ENCODE data around the gene CSN2. TPM values are rescaled to one million over a fixed set of nuclear protein-coding genes. Genes with fewer than 3 reads are reported as not detected.

CSN2 gene
- total RNA-seq, 1 donor from 2014 or later, result not detected

GRCh38 chr4:69977582-69977981, 12.1 kb upstream of the CSN2 start:
- DNase-seq (ENCODE audit: low spot score, unreplicated experiment), result no peak
- Mint-ChIP-seq H3K36me3 (ENCODE audit: insufficient read depth) (no peaks in the 10 kb centered on the region), H3K9me3 (ENCODE audit: low read depth) (no peaks in the 10 kb centered on the region), H3K27ac (no peak overlapping the region), H3K27me3 (no peaks in the 10 kb centered on the region), H3K4me3 (ENCODE audit: low read depth) (no peak overlapping the region), H3K4me1 (ENCODE audit: low read depth) (no peaks in the 10 kb centered on the region)
- TF ChIP-seq, protein P1, sequence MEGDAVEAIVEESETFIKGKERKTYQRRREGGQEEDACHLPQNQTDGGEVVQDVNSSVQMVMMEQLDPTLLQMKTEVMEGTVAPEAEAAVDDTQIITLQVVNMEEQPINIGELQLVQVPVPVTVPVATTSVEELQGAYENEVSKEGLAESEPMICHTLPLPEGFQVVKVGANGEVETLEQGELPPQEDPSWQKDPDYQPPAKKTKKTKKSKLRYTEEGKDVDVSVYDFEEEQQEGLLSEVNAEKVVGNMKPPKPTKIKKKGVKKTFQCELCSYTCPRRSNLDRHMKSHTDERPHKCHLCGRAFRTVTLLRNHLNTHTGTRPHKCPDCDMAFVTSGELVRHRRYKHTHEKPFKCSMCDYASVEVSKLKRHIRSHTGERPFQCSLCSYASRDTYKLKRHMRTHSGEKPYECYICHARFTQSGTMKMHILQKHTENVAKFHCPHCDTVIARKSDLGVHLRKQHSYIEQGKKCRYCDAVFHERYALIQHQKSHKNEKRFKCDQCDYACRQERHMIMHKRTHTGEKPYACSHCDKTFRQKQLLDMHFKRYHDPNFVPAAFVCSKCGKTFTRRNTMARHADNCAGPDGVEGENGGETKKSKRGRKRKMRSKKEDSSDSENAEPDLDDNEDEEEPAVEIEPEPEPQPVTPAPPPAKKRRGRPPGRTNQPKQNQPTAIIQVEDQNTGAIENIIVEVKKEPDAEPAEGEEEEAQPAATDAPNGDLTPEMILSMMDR (IDR thresholded peaks at IDR 0.05; ENCODE audit: unreplicated experiment), result no peak

- TF ChIP-seq, protein P1 (IDR thresholded peaks at IDR 0.05; ENCODE audit: unreplicated experiment), result no peak
- Mint-ChIP-seq H3K4me3 (ENCODE audit: low read depth) (no peak overlapping the region), H3K27ac (no peak overlapping the region), H3K27me3 (no peaks in the 10 kb centered on the region), H3K36me3 (ENCODE audit: insufficient read depth) (no peaks in the 10 kb centered on the region), H3K9me3 (ENCODE audit: low read depth) (no peaks in the 10 kb centered on the region), H3K4me1 (ENCODE audit: low read depth) (no peaks in the 10 kb centered on the region)
- DNase-seq (ENCODE audit: low spot score, unreplicated experiment), result no peak
These were observed 9.1 kb upstream of the CSN2 start for GRCh38 chr4:69974631-69975030.

DNA sequence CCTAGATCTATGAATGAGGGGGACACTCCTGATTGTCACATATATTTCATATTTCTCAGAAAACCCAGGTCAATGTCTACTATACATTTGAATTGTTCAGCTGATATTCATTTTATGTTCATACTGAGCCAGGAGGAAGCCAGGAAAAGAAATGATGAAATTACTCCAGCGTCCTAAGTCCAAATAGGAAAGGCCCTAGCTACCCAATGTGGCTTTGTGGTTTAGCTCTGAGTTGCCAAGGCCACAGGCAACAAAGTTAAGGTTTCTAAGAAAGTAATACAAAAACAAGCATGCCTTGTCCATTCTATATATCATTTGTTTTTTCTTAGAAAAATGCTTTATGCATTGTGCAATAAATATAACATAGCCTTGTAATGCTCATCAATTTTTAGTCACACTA, 4.5 kb upstream of the CSN2 start:
- no peak overlapping the region for H3K4me3 Mint-ChIP-seq (ENCODE audit: low read depth)
- no peak overlapping the region for H3K27ac Mint-ChIP-seq
- H3K9me3 Mint-ChIP-seq (ENCODE audit: low read depth), result no peaks in the 10 kb centered on the region
- H3K27me3 Mint-ChIP-seq, result no peaks in the 10 kb centered on the region
- no peaks in the 10 kb centered on the region for H3K36me3 Mint-ChIP-seq (ENCODE audit: insufficient read depth)
- TF ChIP-seq, protein P1 (IDR thresholded peaks at IDR 0.05; ENCODE audit: unreplicated experiment), result no peak
- no peak for DNase-seq (ENCODE audit: low spot score, unreplicated experiment)
- H3K4me1 Mint-ChIP-seq (ENCODE audit: low read depth), result no peaks in the 10 kb centered on the region

DNA sequence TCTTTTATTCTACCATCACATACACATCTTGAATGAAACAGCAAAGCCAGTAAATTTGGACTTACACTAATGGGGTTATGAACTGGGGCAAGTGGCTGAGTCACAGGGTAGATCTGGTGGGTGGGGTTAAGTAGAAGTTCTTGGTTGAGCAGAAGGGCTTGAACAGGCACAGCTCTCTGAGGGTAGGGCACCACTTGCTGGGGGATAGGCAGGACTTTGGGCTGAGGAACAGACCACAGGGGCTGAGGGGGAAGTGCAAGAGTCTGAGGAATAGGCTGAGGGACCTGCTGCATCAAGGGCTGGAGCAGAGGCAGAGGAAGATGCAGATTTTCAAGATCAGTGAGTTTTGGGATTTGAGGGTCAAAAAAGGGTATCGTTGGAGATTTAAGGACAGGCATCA, 8.3 kb downstream of the CSN2 start:
- Mint-ChIP-seq H3K27me3 (no peaks in the 10 kb centered on the region), H3K27ac (no peak overlapping the region), H3K4me1 (ENCODE audit: low read depth) (no peaks in the 10 kb centered on the region), H3K4me3 (ENCODE audit: low read depth) (no peak overlapping the region), H3K9me3 (ENCODE audit: low read depth) (no peaks in the 10 kb centered on the region), H3K36me3 (ENCODE audit: insufficient read depth) (no peaks in the 10 kb centered on the region)
- TF ChIP-seq, protein P1 (IDR thresholded peaks at IDR 0.05; ENCODE audit: unreplicated experiment), result no peak
- no peak for DNase-seq (ENCODE audit: low spot score, unreplicated experiment)

GRCh38 chr4:69951602-69952001, 13.9 kb downstream of the CSN2 start:
- Mint-ChIP-seq H3K9me3 (ENCODE audit: low read depth) (no peaks in the 10 kb centered on the region), H3K36me3 (ENCODE audit: insufficient read depth) (no peaks in the 10 kb centered on the region), H3K27ac (no peak overlapping the region), H3K4me3 (ENCODE audit: low read depth) (no peak overlapping the region), H3K4me1 (ENCODE audit: low read depth) (no peaks in the 10 kb centered on the region), H3K27me3 (no peaks in the 10 kb centered on the region)
- TF ChIP-seq, protein P1 (IDR thresholded peaks at IDR 0.05; ENCODE audit: unreplicated experiment), result no peak
- no peak for DNase-seq (ENCODE audit: low spot score, unreplicated experiment)
